ENCODE results near the gene HIRIP3. TPM values are rescaled to one million over a fixed set of nuclear protein-coding genes. Genes with fewer than 3 reads are reported as not detected.
A peak's percentile ranks its signal among the peaks of the same experiment; 100 is the strongest.

The HIRIP3 gene
- total and polyA plus RNA-seq, 2 of the 8 experiments (the other 6 are each of a cell fraction or from before 2014, with no cell fraction given), result 11.9 to 18.5 TPM

DNA sequence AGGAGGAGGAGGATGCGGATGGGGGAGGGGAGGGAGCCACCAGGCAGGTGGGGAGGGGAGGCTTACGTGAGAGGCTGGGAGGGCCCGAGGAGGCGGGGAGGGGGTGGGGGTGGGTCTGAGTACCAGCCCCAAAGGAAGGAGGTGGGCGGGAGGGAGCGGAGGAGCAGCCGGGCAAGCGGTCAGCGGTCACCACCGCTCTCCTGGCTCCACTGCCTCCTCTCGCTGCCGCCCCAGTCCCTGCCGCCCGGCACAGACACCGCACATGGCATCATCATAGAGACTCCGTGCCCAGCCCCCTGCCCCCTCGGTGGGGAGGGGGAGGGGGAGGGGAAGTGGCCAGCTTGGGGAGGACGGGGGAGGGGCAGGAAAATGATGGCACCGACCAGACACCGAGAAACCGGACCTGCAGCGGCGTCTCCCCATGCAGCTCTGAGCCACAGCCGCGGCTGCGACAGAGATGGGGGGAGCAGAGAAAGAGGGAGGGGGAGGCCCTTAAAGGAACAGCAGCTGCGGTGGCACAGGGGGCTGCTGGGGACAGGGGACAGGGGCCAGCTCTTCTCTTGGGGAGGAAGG, 35.5 kb upstream of the HIRIP3 start, which contains the start of gene TLCD3B:
Gene TLCD3B (minus strand): TSS at position 431 of the 573 bp plus-strand sequence. CDS start 744 bp downstream, outside the sequence.
- POLR2A ChIA-PET (ENCODE audit: partially characterized antibody), result interaction anchor here (0.6 to 4.2 kb wide), 20 partner anchors 10 to 331 kb away, joined by 3 to 25 read pairs (median 4); partner anchors contain the start of genes ALDOA, ASPHD1, DOC2A and KIF22
- CTCF ChIA-PET (ENCODE audit: partially characterized antibody), result interaction anchor here (0.6 to 3.0 kb wide), 34 partner anchors 8 to 1057 kb away, joined by 3 to 23 read pairs (median 8); partner anchors contain the start of genes ASPHD1, C16orf92, KCTD13 and PAGR1
- WGBS, 2 experiments (ENCODE audit: extremely low coverage in 1 of 2, insufficient coverage in 1 of 2, insufficient read length in 1 of 2, insufficient replicate concordance in 2 of 2, low coverage in 1 of 2, low lambda C conversion rate in 2 of 2, missing lambda C conversion rate in 1 of 2), result no CpG with 5 or more reads among the region's 27 CpGs
- H2BK5ac ChIP-seq (ENCODE audit: low read depth, low read length), result peak within 1 kb of the TSS; percentile 56; the same call in 1 of the 2 replicates
- peak within 1 kb of the TSS; percentile 78 for H4K8ac ChIP-seq (ENCODE audit: extremely low read depth, insufficient read depth, low read length)
- H2BK12ac ChIP-seq (ENCODE audit: low read depth, low read length), result peak within 1 kb of the TSS; percentile 75; the same call in 1 of the 2 replicates
- H2AFZ ChIP-seq (ENCODE audit: low read length), result peak within 1 kb of the TSS; percentile 50; the same call in 1 of the 2 replicates
- H4K20me1 ChIP-seq (replicated peaks in 1 of 2; ENCODE audit: control insufficient read depth in 1 of 2, insufficient read depth in 2 of 2, low read length in 2 of 2), result peaks cover 12 to 16% of the 10 kb centered on the region in 2 experiments
- H3K18ac ChIP-seq (ENCODE audit: extremely low read depth, low read length), result peak within 1 kb of the TSS; percentile 97
- H2BK20ac ChIP-seq (ENCODE audit: low read length), result peak within 1 kb of the TSS; percentile 99
- peak within 1 kb of the TSS; percentile 84 to 96 for H3K4me2 ChIP-seq (ENCODE audit: insufficient read depth in 1 of 2, low read depth in 2 of 2, low read length in 2 of 2)
- no peak within 1 kb of the TSS for H2BK120ac ChIP-seq (replicated peaks; ENCODE audit: low read depth, low read length)
- peaks cover 5% of the 10 kb centered on the region; the same call in 1 of the 2 replicates for H3K79me1 ChIP-seq (ENCODE audit: low read depth, low read length)
- H3K9ac ChIP-seq (replicated peaks in 1 of 4; ENCODE audit: extremely low read depth in 1 of 4, low read depth in 3 of 4, low read length in 3 of 4), result peak within 1 kb of the TSS in 3 of 4 experiments; percentile 25 to 58 (median 52); a peak in 3 of 7 replicates
- H3K9me3 ChIP-seq (ENCODE audit: insufficient read depth in 2 of 2, low read depth in 1 of 2, low read length in 1 of 2), result no peaks in the 10 kb centered on the region
- H3K79me2 ChIP-seq (ENCODE audit: control insufficient read depth in 1 of 2, insufficient read depth in 2 of 2, low read length in 2 of 2), result no peaks in the 10 kb centered on the region
- H3K14ac ChIP-seq (ENCODE audit: insufficient read length), result peak within 1 kb of the TSS; percentile 37
- H3K36me3 ChIP-seq (ENCODE audit: control insufficient read depth in 2 of 4, insufficient read depth in 4 of 4, low read length in 3 of 4), result peaks cover 0 to 4% (median 0%) of the 10 kb centered on the region in 4 experiments; a peak in 2 of 8 replicates
- H2AK5ac ChIP-seq (ENCODE audit: low read depth, low read length), result no peak within 1 kb of the TSS; the same call in 1 of the 2 replicates
- H3K27ac ChIP-seq (ENCODE audit: low read depth, low read length), result no peak within 1 kb of the TSS
- TF ChIP-seq TAF7 (optimal IDR thresholded peaks at IDR 0.05; ENCODE audit: borderline replicate concordance, low read depth, low read length), result no peak
- 0 out of 2 replicates have a peak, but pooled peaks have one; percentile 27 for TF ChIP-seq SUZ12 (IDR thresholded peaks at IDR 0.05; ENCODE audit: low read length)
- TF ChIP-seq SP2 (IDR thresholded peaks at IDR 0.05; ENCODE audit: low read length), result no peak
- TF ChIP-seq ASH2L (IDR thresholded peaks at IDR 0.05; ENCODE audit: low read length), result peak; percentile 53
- TF ChIP-seq SIN3A (conservative IDR thresholded peaks at IDR 0.05 in 1 of 2, IDR thresholded peaks at IDR 0.05 in 1 of 2; ENCODE audit: low read depth in 1 of 2, low read length in 2 of 2), result peak in 1 of 2 experiments; percentile 39; a peak in 1 of 4 replicates
- TF ChIP-seq CBX5 (IDR thresholded peaks at IDR 0.05; ENCODE audit: low read depth, low read length), result no peak
- 0 out of 2 replicates have a peak, but pooled peaks have one; percentile 4 for TF ChIP-seq CREB1 (IDR thresholded peaks at IDR 0.05)
- TF ChIP-seq, protein P1, sequence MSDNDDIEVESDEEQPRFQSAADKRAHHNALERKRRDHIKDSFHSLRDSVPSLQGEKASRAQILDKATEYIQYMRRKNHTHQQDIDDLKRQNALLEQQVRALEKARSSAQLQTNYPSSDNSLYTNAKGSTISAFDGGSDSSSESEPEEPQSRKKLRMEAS (IDR thresholded peaks at IDR 0.05), result no peak; the same call in 1 of the 2 replicates
- TF ChIP-seq KDM4A (IDR thresholded peaks at IDR 0.05; ENCODE audit: low read depth, low read length, severe bottlenecking), result peak; percentile 16
- 0 out of 2 replicates have a peak, but pooled peaks have one; percentile 10 for TF ChIP-seq SP1 (IDR thresholded peaks at IDR 0.05; ENCODE audit: low read depth, low read length)
- no peak within 1 kb of the TSS for H3K56ac ChIP-seq (replicated peaks; ENCODE audit: insufficient read length, low read depth, low read length)
- peak within 1 kb of the TSS; percentile 46 to 90 (median 55) for H3K4me3 ChIP-seq (ENCODE audit: extremely low read depth in 1 of 4, insufficient read depth in 2 of 4, low read depth in 3 of 4, low read length in 4 of 4)
- H4K91ac ChIP-seq (replicated peaks; ENCODE audit: insufficient read length, low read length), result peak within 1 kb of the TSS; percentile 52
- H4K5ac ChIP-seq (ENCODE audit: insufficient read length, low read depth, low read length), result peak within 1 kb of the TSS; percentile 81
- FAIRE-seq, result no peak
- H2BK15ac ChIP-seq (ENCODE audit: low read length), result peak within 1 kb of the TSS; percentile 95; the same call in 1 of the 2 replicates
- H3K4ac ChIP-seq (replicated peaks; ENCODE audit: insufficient read length, low read depth, low read length), result peak within 1 kb of the TSS; percentile 65
- DNase-seq (ENCODE audit: low read depth in 1 of 2, low spot score in 2 of 2), result peak in 1 of 2 experiments; percentile 76
- peaks cover 0 to 26% (median 19%) of the 10 kb centered on the region in 4 experiments; a peak in 6 of 7 replicates for H3K4me1 ChIP-seq (replicated peaks in 1 of 4; ENCODE audit: control insufficient read depth in 3 of 4, insufficient read depth in 4 of 4, low read length in 3 of 4)
- H3K23me2 ChIP-seq (ENCODE audit: low read depth, low read length), result peaks cover 10% of the 10 kb centered on the region; the same call in 1 of the 2 replicates
- H3K27me3 ChIP-seq (replicated peaks in 1 of 4; ENCODE audit: control insufficient read depth in 3 of 4, extremely low read depth in 1 of 4, insufficient read depth in 3 of 4, low read length in 3 of 4), result peaks cover 0 to 14% (median 5%) of the 10 kb centered on the region in 4 experiments; a peak in 2 of 7 replicates
- no peak within 1 kb of the TSS for H3K23ac ChIP-seq (ENCODE audit: insufficient read length)
